ENCODE measurements around the gene STK26. TPM values are rescaled to one million over a fixed set of nuclear protein-coding genes. Genes with fewer than 3 reads are reported as not detected.

The STK26 gene
- total and polyA plus RNA-seq, 2 donors (not counting 1 experiment from before 2014, with no cell fraction given), result 12.4 to 32.1 TPM

DNA sequence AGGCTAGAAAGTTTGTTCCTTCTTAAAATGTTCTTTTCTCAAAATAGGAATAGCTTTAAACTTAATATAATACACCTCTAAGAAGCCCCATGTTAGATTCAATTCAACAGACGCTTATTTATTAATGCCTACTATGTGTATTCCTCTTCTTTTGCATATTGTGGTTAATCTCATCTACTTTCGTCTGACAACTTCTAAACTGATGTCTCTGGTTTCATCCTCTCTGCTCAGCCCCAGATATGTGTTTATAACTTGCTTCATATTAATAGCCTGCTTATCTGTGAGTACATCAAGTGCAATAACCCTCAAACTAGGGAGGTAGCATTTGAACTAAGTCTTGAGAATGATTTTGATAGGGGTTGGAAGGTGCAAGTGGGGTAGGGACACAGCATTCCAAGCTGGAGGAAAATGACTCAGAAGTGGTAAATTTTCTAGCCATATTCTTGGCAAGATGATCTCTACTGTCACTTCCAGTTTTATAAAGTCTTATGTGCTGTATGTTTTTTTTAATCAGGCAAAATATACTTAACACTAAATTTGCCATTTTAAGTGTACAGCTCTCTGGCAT is 37.0 kb downstream of the STK26 start:
- Histone ChIP-seq H3K9me3 (ENCODE audit: control extremely low read depth in 1 of 3, control insufficient read depth in 2 of 3, insufficient read depth in 1 of 3, low read length in 2 of 3) (no peaks in the 10 kb centered on the region), H3K27me3 (replicated peaks in 1 of 4; ENCODE audit: control extremely low read depth in 1 of 4, control insufficient read depth in 3 of 4, insufficient read depth in 4 of 4, low read length in 3 of 4) (no peaks in the 10 kb centered on the region), H3K4me2 (replicated peaks; ENCODE audit: low read depth, low read length, poor library complexity, severe bottlenecking) (no peak overlapping the region), H3K9ac (ENCODE audit: low read length) (no peak overlapping the region), H4K20me1 (ENCODE audit: control insufficient read depth, insufficient read depth, low read length, poor library complexity, severe bottlenecking) (peaks cover 10% of the 10 kb centered on the region), H3K36me3 (replicated peaks in 1 of 2; ENCODE audit: control extremely low read depth in 1 of 2, control insufficient read depth in 1 of 2, extremely low read depth in 1 of 2, insufficient read depth in 2 of 2, low read length in 1 of 2) (peaks cover 0 to 5% of the 10 kb centered on the region in 2 experiments), H3K4me1 (ENCODE audit: control insufficient read depth in 2 of 2, insufficient read depth in 2 of 2, low read length in 2 of 2) (no peaks in the 10 kb centered on the region), H3K79me2 (ENCODE audit: control insufficient read depth, insufficient read depth, low read length) (no peaks in the 10 kb centered on the region), H3K27ac (ENCODE audit: low read length in 2 of 2) (no peak overlapping the region), H2AFZ (ENCODE audit: insufficient read depth, low read depth, low read length, poor library complexity, severe bottlenecking) (no peak overlapping the region), H3K4me3 (ENCODE audit: control extremely low read depth in 1 of 5, extremely low read depth in 1 of 5, insufficient read depth in 1 of 5, low read depth in 2 of 5, low read length in 4 of 5) (no peak overlapping the region)
- no peaks in the 10 kb centered on the region for H3K27me3 Mint-ChIP-seq
- no peak for ATAC-seq (ENCODE audit: low read depth)
- ChIA-PET CTCF (no interaction called here), POLR2A (interaction anchor here (0.6 kb wide), 1 partner anchor 186 kb away, joined by 6 read pairs; no protein-coding TSS in a partner anchor)
- H3K4me1 Mint-ChIP-seq, result peaks cover 20% of the 10 kb centered on the region
- peak overlapping the region; percentile 5 for H3K27ac Mint-ChIP-seq
- intact Hi-C loops (cut with micrococcal nuclease), result loop anchor here (5.0 kb wide), 1 partner anchor 38 kb away; the partner anchor contains the start of gene STK26
- no peak for DNase-seq
- no peak overlapping the region for H3K4me3 Mint-ChIP-seq
- no peaks in the 10 kb centered on the region for H3K9me3 Mint-ChIP-seq (ENCODE audit: insufficient read depth)
- no CpG with 5 or more reads among the region's 2 CpGs for WGBS (ENCODE audit: insufficient coverage)
- TF ChIP-seq, protein P1, sequence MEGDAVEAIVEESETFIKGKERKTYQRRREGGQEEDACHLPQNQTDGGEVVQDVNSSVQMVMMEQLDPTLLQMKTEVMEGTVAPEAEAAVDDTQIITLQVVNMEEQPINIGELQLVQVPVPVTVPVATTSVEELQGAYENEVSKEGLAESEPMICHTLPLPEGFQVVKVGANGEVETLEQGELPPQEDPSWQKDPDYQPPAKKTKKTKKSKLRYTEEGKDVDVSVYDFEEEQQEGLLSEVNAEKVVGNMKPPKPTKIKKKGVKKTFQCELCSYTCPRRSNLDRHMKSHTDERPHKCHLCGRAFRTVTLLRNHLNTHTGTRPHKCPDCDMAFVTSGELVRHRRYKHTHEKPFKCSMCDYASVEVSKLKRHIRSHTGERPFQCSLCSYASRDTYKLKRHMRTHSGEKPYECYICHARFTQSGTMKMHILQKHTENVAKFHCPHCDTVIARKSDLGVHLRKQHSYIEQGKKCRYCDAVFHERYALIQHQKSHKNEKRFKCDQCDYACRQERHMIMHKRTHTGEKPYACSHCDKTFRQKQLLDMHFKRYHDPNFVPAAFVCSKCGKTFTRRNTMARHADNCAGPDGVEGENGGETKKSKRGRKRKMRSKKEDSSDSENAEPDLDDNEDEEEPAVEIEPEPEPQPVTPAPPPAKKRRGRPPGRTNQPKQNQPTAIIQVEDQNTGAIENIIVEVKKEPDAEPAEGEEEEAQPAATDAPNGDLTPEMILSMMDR (IDR thresholded peaks at IDR 0.05), result no peak
- TF ChIP-seq EZH2 (IDR thresholded peaks at IDR 0.05; ENCODE audit: borderline replicate concordance, insufficient read depth, low read depth, low read length, poor library complexity, severe bottlenecking), result no peak

DNA sequence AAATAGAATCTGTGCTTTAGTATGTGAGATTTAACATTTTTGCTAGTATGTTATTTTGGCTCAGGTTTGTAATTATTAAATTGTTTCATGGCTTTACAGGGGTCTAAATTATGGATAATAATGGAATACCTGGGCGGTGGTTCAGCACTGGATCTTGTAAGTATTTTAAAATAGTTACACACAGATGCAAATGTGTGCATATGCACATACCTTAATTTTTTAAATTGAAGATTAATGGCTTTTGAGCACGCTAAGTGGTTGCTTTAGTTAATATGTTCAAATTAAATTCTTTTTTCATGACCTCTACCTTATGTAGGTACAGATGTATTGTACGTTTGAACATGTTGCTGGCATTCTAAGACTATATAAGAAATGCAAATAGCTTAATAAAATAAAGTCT is 40.2 kb downstream of the STK26 start:
- no peaks in the 10 kb centered on the region for H4K20me1 ChIP-seq (ENCODE audit: control insufficient read depth, insufficient read depth, low read length, poor library complexity, severe bottlenecking)
- DNase-seq (no peak), ATAC-seq (ENCODE audit: low read depth) (no peak)
- no peaks in the 10 kb centered on the region for H3K27me3 ChIP-seq (replicated peaks in 1 of 4; ENCODE audit: control extremely low read depth in 1 of 4, control insufficient read depth in 3 of 4, insufficient read depth in 4 of 4, low read length in 3 of 4)
- H3K9me3 ChIP-seq (ENCODE audit: control extremely low read depth in 1 of 3, control insufficient read depth in 2 of 3, insufficient read depth in 1 of 3, low read length in 2 of 3), result no peaks in the 10 kb centered on the region
- H3K9me3 Mint-ChIP-seq (ENCODE audit: insufficient read depth), result no peaks in the 10 kb centered on the region
- peaks cover 0 to 7% of the 10 kb centered on the region in 2 experiments for H3K36me3 ChIP-seq (replicated peaks in 1 of 2; ENCODE audit: control extremely low read depth in 1 of 2, control insufficient read depth in 1 of 2, extremely low read depth in 1 of 2, insufficient read depth in 2 of 2, low read length in 1 of 2)
- no peak overlapping the region for H3K4me2 ChIP-seq (replicated peaks; ENCODE audit: low read depth, low read length, poor library complexity, severe bottlenecking)
- no peak overlapping the region for H3K27ac ChIP-seq (ENCODE audit: low read length in 2 of 2)
- intact Hi-C loops (cut with micrococcal nuclease), result no loop called here
- ChIA-PET POLR2A (no interaction called here), CTCF (no interaction called here)
- no peak overlapping the region for H2AFZ ChIP-seq (ENCODE audit: insufficient read depth, low read depth, low read length, poor library complexity, severe bottlenecking)
- H3K4me3 ChIP-seq (ENCODE audit: control extremely low read depth in 1 of 5, extremely low read depth in 1 of 5, insufficient read depth in 1 of 5, low read depth in 2 of 5, low read length in 4 of 5), result no peak overlapping the region
- WGBS (ENCODE audit: insufficient coverage), result no CpG with 5 or more reads among the region's 3 CpGs
- H3K9ac ChIP-seq (ENCODE audit: low read length), result no peak overlapping the region
- no peaks in the 10 kb centered on the region for H3K27me3 Mint-ChIP-seq
- no peak overlapping the region for H3K4me3 Mint-ChIP-seq
- H3K79me2 ChIP-seq (ENCODE audit: control insufficient read depth, insufficient read depth, low read length), result no peaks in the 10 kb centered on the region
- TF ChIP-seq, protein P1 (IDR thresholded peaks at IDR 0.05), result no peak
- TF ChIP-seq EZH2 (IDR thresholded peaks at IDR 0.05; ENCODE audit: borderline replicate concordance, insufficient read depth, low read depth, low read length, poor library complexity, severe bottlenecking), result no peak
- H3K4me1 ChIP-seq (ENCODE audit: control insufficient read depth in 2 of 2, insufficient read depth in 2 of 2, low read length in 2 of 2), result no peaks in the 10 kb centered on the region
- no peak overlapping the region for H3K27ac Mint-ChIP-seq
- H3K4me1 Mint-ChIP-seq, result peaks cover 20% of the 10 kb centered on the region
